ENCODE measurements around the gene KPNA6.

The KPNA6 gene

GRCh38 chr1:32094746-32095521, 12.9 kb upstream of the KPNA6 start:
- Histone ChIP-seq H3K9me3 (ENCODE audit: insufficient read depth, low read length) (no peaks in the 10 kb centered on the region), H3K4me2 (ENCODE audit: low read length) (no peak overlapping the region), H3K27ac (ENCODE audit: low read length) (no peak overlapping the region), H3K27me3 (ENCODE audit: low read depth, low read length) (no peaks in the 10 kb centered on the region), H3K4me1 (ENCODE audit: low read length) (no peaks in the 10 kb centered on the region), H3K36me3 (replicated peaks; ENCODE audit: low read depth, low read length) (peaks cover 5% of the 10 kb centered on the region), H3K9ac (ENCODE audit: low read length) (no peak overlapping the region), H4K20me1 (ENCODE audit: insufficient read depth, low read length) (no peaks in the 10 kb centered on the region), H3K79me2 (ENCODE audit: low read length) (no peaks in the 10 kb centered on the region), H3K4me3 (ENCODE audit: low read length) (no peak overlapping the region), H2AFZ (ENCODE audit: low read depth, low read length) (no peak overlapping the region)
- TF ChIP-seq CTCF (IDR thresholded peaks at IDR 0.05; ENCODE audit: low read depth, low read length) (no peak), EZH2phosphoT487 (IDR thresholded peaks at IDR 0.05; ENCODE audit: low read depth) (no peak)

DNA sequence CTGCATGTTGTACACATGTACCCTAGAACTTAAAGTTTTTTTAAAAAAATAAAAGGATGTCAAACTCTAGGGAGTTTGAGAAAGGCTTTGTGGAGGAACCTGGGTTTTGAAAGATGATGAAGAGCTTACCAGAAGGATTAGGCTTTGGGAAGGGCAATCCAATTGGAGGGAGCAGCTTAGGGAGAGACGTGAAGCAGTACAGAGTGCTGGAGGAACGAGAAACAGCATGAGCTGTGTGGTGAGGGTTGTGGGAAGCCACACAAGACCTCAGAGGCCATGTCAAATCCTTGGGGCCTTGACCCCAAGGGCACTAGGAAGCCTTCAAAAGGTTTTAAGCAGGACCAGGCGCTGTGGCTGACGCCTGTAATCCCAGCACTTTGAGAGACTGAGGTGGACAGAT, 8.4 kb upstream of the KPNA6 start:
- Histone ChIP-seq H3K27ac (ENCODE audit: low read length) (no peak overlapping the region), H3K79me2 (ENCODE audit: low read length) (no peaks in the 10 kb centered on the region), H3K27me3 (ENCODE audit: low read depth, low read length) (no peaks in the 10 kb centered on the region), H4K20me1 (ENCODE audit: insufficient read depth, low read length) (no peaks in the 10 kb centered on the region), H3K4me2 (ENCODE audit: low read length) (no peak overlapping the region), H2AFZ (ENCODE audit: low read depth, low read length) (no peak overlapping the region), H3K9me3 (ENCODE audit: insufficient read depth, low read length) (no peaks in the 10 kb centered on the region), H3K4me1 (ENCODE audit: low read length) (no peaks in the 10 kb centered on the region), H3K9ac (ENCODE audit: low read length) (no peak overlapping the region), H3K36me3 (replicated peaks; ENCODE audit: low read depth, low read length) (peaks cover 5% of the 10 kb centered on the region), H3K4me3 (ENCODE audit: low read length) (no peak overlapping the region)
- TF ChIP-seq CTCF (IDR thresholded peaks at IDR 0.05; ENCODE audit: low read depth, low read length) = no peak
- TF ChIP-seq EZH2phosphoT487 (IDR thresholded peaks at IDR 0.05; ENCODE audit: low read depth) = no peak

DNA sequence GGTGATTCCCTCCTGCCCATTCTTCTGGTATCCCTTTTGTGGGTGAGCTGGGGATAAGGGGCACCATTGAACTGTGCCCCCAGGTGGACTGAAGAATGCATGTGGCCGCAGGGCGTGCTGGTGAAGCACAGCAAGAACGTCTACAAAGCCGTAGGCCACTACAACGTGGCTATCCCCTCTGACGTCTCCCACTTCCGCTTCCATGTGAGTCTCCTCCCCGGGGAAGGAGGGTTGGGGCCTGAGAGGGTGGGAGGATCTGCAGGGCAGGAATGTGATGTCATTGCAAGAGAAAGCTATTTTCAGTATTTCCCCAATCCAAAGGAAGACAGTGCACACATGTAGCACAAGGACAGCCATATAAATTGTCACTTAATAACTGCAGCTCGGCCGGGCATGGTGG, 7.5 kb upstream of the KPNA6 start:
- Histone ChIP-seq H3K36me3 (replicated peaks; ENCODE audit: low read depth, low read length) (peaks cover 5% of the 10 kb centered on the region), H3K27me3 (ENCODE audit: low read depth, low read length) (no peaks in the 10 kb centered on the region), H3K9ac (ENCODE audit: low read length) (no peak overlapping the region), H3K4me3 (ENCODE audit: low read length) (no peak overlapping the region), H3K79me2 (ENCODE audit: low read length) (no peaks in the 10 kb centered on the region), H3K4me2 (ENCODE audit: low read length) (no peak overlapping the region), H3K9me3 (ENCODE audit: insufficient read depth, low read length) (no peaks in the 10 kb centered on the region), H2AFZ (ENCODE audit: low read depth, low read length) (no peak overlapping the region), H3K27ac (ENCODE audit: low read length) (no peak overlapping the region), H4K20me1 (ENCODE audit: insufficient read depth, low read length) (no peaks in the 10 kb centered on the region), H3K4me1 (ENCODE audit: low read length) (no peaks in the 10 kb centered on the region)
- TF ChIP-seq CTCF (IDR thresholded peaks at IDR 0.05; ENCODE audit: low read depth, low read length) (no peak), EZH2phosphoT487 (IDR thresholded peaks at IDR 0.05; ENCODE audit: low read depth) (no peak)

DNA sequence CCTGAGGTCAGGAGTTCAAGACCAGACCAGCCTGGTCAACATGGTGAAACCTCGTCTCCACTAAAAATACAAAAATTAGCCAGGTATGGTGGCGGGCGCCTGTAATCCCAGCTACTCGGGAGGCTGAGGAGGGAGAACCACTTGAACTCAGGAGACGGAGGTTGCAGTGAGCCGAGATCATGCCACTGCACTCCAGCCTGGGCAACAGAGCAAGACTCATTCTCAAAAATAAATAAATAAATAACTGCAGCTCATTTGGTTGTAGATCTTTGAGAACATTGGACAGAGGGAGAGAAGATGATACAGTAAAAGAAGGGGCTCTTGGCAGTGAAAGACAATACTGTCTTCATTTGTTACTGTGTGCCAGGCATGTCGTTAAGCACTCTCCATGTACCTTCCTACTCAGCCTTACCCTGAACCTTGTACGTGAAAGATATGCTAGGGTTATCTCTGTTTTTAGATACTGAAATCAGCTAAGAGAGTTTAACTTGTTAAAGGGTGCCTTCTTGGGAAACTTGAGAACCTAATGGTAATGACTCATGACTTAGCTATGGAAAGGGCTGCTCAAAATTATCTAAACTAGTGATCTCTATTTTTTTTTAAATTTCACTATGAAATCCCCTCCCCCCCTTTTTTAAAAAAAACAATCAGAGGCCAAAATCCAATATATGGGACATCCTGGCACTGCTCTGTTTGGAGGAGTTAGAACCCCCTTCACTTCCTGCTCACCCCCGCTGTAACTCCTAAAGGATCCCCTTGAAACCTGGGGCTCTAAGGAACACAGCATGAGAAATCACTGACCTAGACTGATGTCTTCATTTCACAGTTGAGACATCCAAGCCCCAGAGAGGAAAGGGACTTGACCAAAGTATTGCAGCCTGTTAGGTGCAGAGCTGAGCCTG, 6.8 kb upstream of the KPNA6 start:
- Histone ChIP-seq H4K20me1 (ENCODE audit: insufficient read depth, low read length) (no peaks in the 10 kb centered on the region), H3K9ac (ENCODE audit: low read length) (no peak overlapping the region), H3K4me3 (ENCODE audit: low read length) (no peak overlapping the region), H3K27me3 (ENCODE audit: low read depth, low read length) (no peaks in the 10 kb centered on the region), H3K27ac (ENCODE audit: low read length) (no peak overlapping the region), H2AFZ (ENCODE audit: low read depth, low read length) (no peak overlapping the region), H3K79me2 (ENCODE audit: low read length) (no peaks in the 10 kb centered on the region), H3K4me1 (ENCODE audit: low read length) (no peaks in the 10 kb centered on the region), H3K9me3 (ENCODE audit: insufficient read depth, low read length) (no peaks in the 10 kb centered on the region), H3K36me3 (replicated peaks; ENCODE audit: low read depth, low read length) (peaks cover under 1% of the 10 kb centered on the region), H3K4me2 (ENCODE audit: low read length) (no peak overlapping the region)
- TF ChIP-seq CTCF (IDR thresholded peaks at IDR 0.05; ENCODE audit: low read depth, low read length) (no peak), EZH2phosphoT487 (IDR thresholded peaks at IDR 0.05; ENCODE audit: low read depth) (no peak)

All from OCI-LY3 (cell line).